ENCODE data around the gene POLD3.

The POLD3 gene

DNA sequence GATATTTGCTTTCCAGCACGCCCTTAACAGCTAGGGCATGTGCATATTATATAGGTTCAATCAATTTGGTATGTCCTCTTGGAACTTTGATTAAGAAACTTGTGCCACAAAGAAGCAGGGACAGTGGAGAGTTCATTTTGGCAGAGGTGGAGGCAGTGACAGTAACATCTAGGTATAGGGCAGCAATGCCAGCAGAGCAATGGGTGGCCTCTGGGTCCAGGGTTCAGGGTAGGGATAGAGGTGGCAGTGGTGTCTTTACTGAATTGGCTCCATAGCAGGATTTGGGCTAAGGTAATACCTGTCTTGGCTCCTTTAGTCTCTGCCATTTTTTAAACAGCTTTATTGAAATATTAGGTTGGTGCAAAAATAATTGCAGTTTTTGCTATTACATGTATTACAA is 24.4 kb upstream of the POLD3 start:
- H3K27ac ChIP-seq = no peak overlapping the region
- no peak overlapping the region for H3K4me2 ChIP-seq
- no peak overlapping the region for H3K4me3 ChIP-seq
- no peaks in the 10 kb centered on the region for H4K20me1 ChIP-seq
- H3K9ac ChIP-seq = no peak overlapping the region
- no peaks in the 10 kb centered on the region for H3K4me1 ChIP-seq
- TF ChIP-seq Cebpa-rat (IDR thresholded peaks at IDR 0.05) = no peak
- no peaks in the 10 kb centered on the region for H3K36me3 ChIP-seq
- no peaks in the 10 kb centered on the region for H3K9me3 ChIP-seq
- no peaks in the 10 kb centered on the region for H3K27me3 ChIP-seq

- Histone ChIP-seq H3K4me3 (no peak overlapping the region), H3K9ac (no peak overlapping the region)
- no peak for TF ChIP-seq Cebpa-rat (IDR thresholded peaks at IDR 0.05)
These were observed 21.9 kb upstream of the POLD3 start for GRCh38 chr11:74570266-74571061.

GRCh38 chr11:74571062-74571399 is 21.4 kb upstream of the POLD3 start:
- no peaks in the 10 kb centered on the region for H3K27me3 ChIP-seq
- H3K4me2 ChIP-seq = no peak overlapping the region
- H3K9me3 ChIP-seq = no peaks in the 10 kb centered on the region
- H3K9ac ChIP-seq = no peak overlapping the region
- H3K27ac ChIP-seq = no peak overlapping the region
- H3K4me1 ChIP-seq = no peaks in the 10 kb centered on the region
- H3K4me3 ChIP-seq = no peak overlapping the region
- TF ChIP-seq Cebpa-rat (IDR thresholded peaks at IDR 0.05) = no peak
- H4K20me1 ChIP-seq = no peaks in the 10 kb centered on the region
- no peaks in the 10 kb centered on the region for H3K36me3 ChIP-seq

More at GRCh38 chr11:74570266-74571061, 21.9 kb upstream of the POLD3 start:
- no peaks in the 10 kb centered on the region for H3K4me1 ChIP-seq
- no peak overlapping the region for H3K27ac ChIP-seq
- no peaks in the 10 kb centered on the region for H4K20me1 ChIP-seq
- no peaks in the 10 kb centered on the region for H3K36me3 ChIP-seq
- H3K4me2 ChIP-seq = no peak overlapping the region
- H3K9me3 ChIP-seq = no peaks in the 10 kb centered on the region
- no peaks in the 10 kb centered on the region for H3K27me3 ChIP-seq

- H3K9ac ChIP-seq = no peak overlapping the region
- no peaks in the 10 kb centered on the region for H3K4me1 ChIP-seq
- no peaks in the 10 kb centered on the region for H3K9me3 ChIP-seq
- H3K27me3 ChIP-seq = no peaks in the 10 kb centered on the region
- H3K4me2 ChIP-seq = no peak overlapping the region
- TF ChIP-seq Cebpa-rat (IDR thresholded peaks at IDR 0.05) = no peak
- H3K36me3 ChIP-seq = no peaks in the 10 kb centered on the region
- H3K4me3 ChIP-seq = no peak overlapping the region
- no peak overlapping the region for H3K27ac ChIP-seq
- no peaks in the 10 kb centered on the region for H4K20me1 ChIP-seq
These were observed 20.0 kb upstream of the POLD3 start for GRCh38 chr11:74572349-74572748.

- no peaks in the 10 kb centered on the region for H3K4me1 ChIP-seq
- H3K4me3 ChIP-seq = no peak overlapping the region
- no peak overlapping the region for H3K4me2 ChIP-seq
- TF ChIP-seq Cebpa-rat (IDR thresholded peaks at IDR 0.05) = no peak
- no peaks in the 10 kb centered on the region for H4K20me1 ChIP-seq
- no peaks in the 10 kb centered on the region for H3K36me3 ChIP-seq
- no peaks in the 10 kb centered on the region for H3K27me3 ChIP-seq
- no peak overlapping the region for H3K27ac ChIP-seq
- no peak overlapping the region for H3K9ac ChIP-seq
- no peaks in the 10 kb centered on the region for H3K9me3 ChIP-seq
These were observed 17.8 kb upstream of the POLD3 start for GRCh38 chr11:74574563-74574962.

DNA sequence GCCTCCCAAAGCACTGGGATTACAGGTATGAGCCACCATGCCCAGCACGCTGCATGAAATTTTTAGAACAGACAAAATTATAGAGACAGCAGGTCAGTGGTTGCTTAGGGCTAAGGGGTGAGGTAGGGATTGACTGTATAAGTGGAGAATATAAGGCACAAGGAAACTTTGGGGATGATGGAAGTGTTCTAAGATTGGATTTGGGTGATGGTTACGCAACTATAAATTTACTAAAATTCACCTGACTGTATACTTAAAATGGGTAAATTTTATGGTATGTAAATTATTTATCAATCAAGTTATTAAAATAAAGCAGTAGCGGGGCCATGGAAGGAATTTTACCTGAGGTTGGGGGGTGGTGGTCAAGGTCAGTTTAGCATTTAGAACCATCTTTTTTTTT is 16.4 kb upstream of the POLD3 start:
- H3K36me3 ChIP-seq = no peaks in the 10 kb centered on the region
- no peak overlapping the region for H3K4me3 ChIP-seq
- no peaks in the 10 kb centered on the region for H3K27me3 ChIP-seq
- H3K4me2 ChIP-seq = no peak overlapping the region
- no peak for TF ChIP-seq Cebpa-rat (IDR thresholded peaks at IDR 0.05)
- H3K4me1 ChIP-seq = no peaks in the 10 kb centered on the region
- no peak overlapping the region for H3K9ac ChIP-seq
- H3K27ac ChIP-seq = no peak overlapping the region
- H4K20me1 ChIP-seq = no peaks in the 10 kb centered on the region
- no peaks in the 10 kb centered on the region for H3K9me3 ChIP-seq

GRCh38 chr11:74577181-74577580 is 15.2 kb upstream of the POLD3 start:
- H3K27ac ChIP-seq = no peak overlapping the region
- no peaks in the 10 kb centered on the region for H3K9me3 ChIP-seq
- no peak for TF ChIP-seq Cebpa-rat (IDR thresholded peaks at IDR 0.05)
- no peaks in the 10 kb centered on the region for H3K36me3 ChIP-seq
- H3K9ac ChIP-seq = no peak overlapping the region
- H3K27me3 ChIP-seq = no peaks in the 10 kb centered on the region
- no peak overlapping the region for H3K4me2 ChIP-seq
- H3K4me3 ChIP-seq = no peak overlapping the region
- no peaks in the 10 kb centered on the region for H4K20me1 ChIP-seq
- H3K4me1 ChIP-seq = no peaks in the 10 kb centered on the region

DNA sequence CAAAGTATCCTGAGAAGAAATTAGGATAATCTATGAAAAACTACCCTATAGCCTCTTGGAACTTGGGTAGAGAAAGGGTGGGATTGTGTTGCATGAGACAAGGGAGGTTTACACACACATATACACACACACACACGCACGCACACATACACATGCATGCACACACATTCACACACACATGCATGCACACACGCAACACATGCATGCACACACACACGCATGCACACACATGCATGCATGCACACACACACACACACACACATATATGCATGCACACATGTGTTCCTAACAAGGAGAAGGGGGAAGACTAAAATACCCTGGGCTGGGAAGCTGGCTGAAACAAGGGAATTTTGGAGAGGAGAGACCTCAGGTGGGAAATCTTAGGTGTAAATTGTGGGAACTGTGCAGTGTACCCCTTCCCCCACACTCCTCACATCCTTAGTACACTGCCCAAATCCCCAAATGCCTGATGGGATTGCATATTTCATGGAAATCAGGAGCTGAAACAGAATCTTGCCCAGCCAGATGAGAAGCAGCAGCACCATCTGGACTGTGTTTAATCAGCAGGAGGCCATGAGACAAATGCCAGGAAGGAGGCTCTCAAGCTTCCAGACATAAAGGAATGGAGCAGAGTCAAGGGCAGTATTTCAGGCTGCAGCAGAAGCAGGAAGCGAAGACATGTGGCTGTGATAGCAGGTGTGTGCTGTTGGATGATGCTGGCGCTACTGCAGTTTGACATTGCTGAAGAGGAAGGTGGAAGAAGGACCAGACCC is 14.6 kb upstream of the POLD3 start:
- H4K20me1 ChIP-seq = no peaks in the 10 kb centered on the region
- no peak overlapping the region for H3K9ac ChIP-seq
- no peaks in the 10 kb centered on the region for H3K36me3 ChIP-seq
- H3K27me3 ChIP-seq = no peaks in the 10 kb centered on the region
- H3K4me3 ChIP-seq = no peak overlapping the region
- no peaks in the 10 kb centered on the region for H3K4me1 ChIP-seq
- H3K9me3 ChIP-seq = no peaks in the 10 kb centered on the region
- no peak for TF ChIP-seq Cebpa-rat (IDR thresholded peaks at IDR 0.05)
- no peak overlapping the region for H3K4me2 ChIP-seq
- no peak overlapping the region for H3K27ac ChIP-seq

GRCh38 chr11:74579577-74580270 is 12.7 kb upstream of the POLD3 start:
- Histone ChIP-seq H3K36me3 (no peaks in the 10 kb centered on the region), H3K4me2 (no peak overlapping the region), H3K27me3 (no peaks in the 10 kb centered on the region), H3K9ac (no peak overlapping the region), H3K27ac (no peak overlapping the region), H4K20me1 (no peaks in the 10 kb centered on the region), H3K4me3 (no peak overlapping the region), H3K4me1 (no peaks in the 10 kb centered on the region), H3K9me3 (no peaks in the 10 kb centered on the region)
- no peak for TF ChIP-seq Cebpa-rat (IDR thresholded peaks at IDR 0.05)
